A673 (cell line): Measurements from ENCODE around the gene GABRG3. TPM values are rescaled to one million over a fixed set of nuclear protein-coding genes. Genes with fewer than 3 reads are reported as not detected.

Experiments used
- BruUV-seq: library from RNA; stranded (reverse); fragments of 400-500 nt; replicated peaks from 2 replicates; lab custom pipeline; 2021; lab: Mats Ljungman, UMichigan
- CTCF ChIA-PET: fragments of 300-600 bp; sonication (Branson Sonifier 250); formaldehyde crosslinking; loops from one replicate; lab custom pipeline; 2022; ENCODE audit warnings: antibody characterized with exemption; lab: Charles Lee
- POLR2A ChIA-PET: fragments of 300-600 bp; sonication (Branson Sonifier 250); formaldehyde crosslinking; loops from one replicate; lab custom pipeline; 2022; ENCODE audit warnings: antibody characterized with exemption; ENCODE audit not compliant: low non-redundant PET; lab: Charles Lee
- DNase-seq: peaks from one replicate; pipeline ENCODE4 v3.0.0-alpha.2; 2015; ENCODE audit warnings: low spot score
- H3K27ac ChIP-seq: fragments of 200-600 bp; sonication (generic); 2 replicates; pipeline ENCODE4 v1.5.1; 2016; ENCODE audit warnings: mixed run types, low read depth, mild to moderate bottlenecking, mixed read lengths, antibody characterized with exemption, low read length; ENCODE audit not compliant: poor library complexity, severe bottlenecking
- H3K27me3 ChIP-seq: fragments of 200-600 bp; sonication (generic); replicated peaks from 2 replicates; pipeline ENCODE4 v1.6.1; 2017; ENCODE audit warnings: mixed run types, low read depth, mild to moderate bottlenecking, mixed read lengths, antibody characterized with exemption, low read length; ENCODE audit not compliant: insufficient read depth, poor library complexity
- H3K36me3 ChIP-seq: fragments of 200-600 bp; sonication (generic); 2 replicates; pipeline ENCODE4 v1.6.1; 2016; ENCODE audit warnings: mixed run types, mild to moderate bottlenecking, mixed read lengths, antibody characterized with exemption, low read length; ENCODE audit not compliant: insufficient read depth, poor library complexity, severe bottlenecking
- H3K4me1 ChIP-seq: fragments of 200-600 bp; sonication (generic); 2 replicates; pipeline ENCODE4 v1.6.1; 2017; ENCODE audit warnings: mixed run types, mild to moderate bottlenecking, mixed read lengths, antibody characterized with exemption, low read length; ENCODE audit not compliant: insufficient read depth, poor library complexity, severe bottlenecking
- H3K4me3 ChIP-seq: fragments of 200-600 bp; sonication (generic); 2 replicates; pipeline ENCODE4 v1.5.1; 2016; ENCODE audit warnings: low read depth, mixed run types, mild to moderate bottlenecking, mixed read lengths, low read length; ENCODE audit not compliant: poor library complexity, severe bottlenecking
- H3K9me3 ChIP-seq: fragments of 200-600 bp; sonication (generic); 2 replicates; pipeline ENCODE4 v1.6.1; 2016; ENCODE audit warnings: mixed run types, low read depth, mild to moderate bottlenecking, mixed read lengths, antibody characterized with exemption, low read length; ENCODE audit not compliant: poor library complexity, severe bottlenecking
- CTCF ChIP-seq: fragments of 300-800, 200-600 bp; sonication (generic); conservative IDR thresholded peaks from 2 replicates; pipeline ENCODE4 v1.5.1; 2017; ENCODE audit warnings: low read depth, mild to moderate bottlenecking, antibody characterized with exemption, low read length, moderate library complexity, mixed read lengths
- EZH2 ChIP-seq: fragments of 200-600 bp; sonication (generic); IDR thresholded peaks from 2 replicates; pipeline ENCODE4 v1.6.1; 2017; ENCODE audit warnings: borderline replicate concordance, low read depth, mild to moderate bottlenecking, mixed read lengths, antibody characterized with exemption, low read length; ENCODE audit not compliant: poor library complexity, severe bottlenecking
- intact Hi-C: fragments of 100-400 bp; cut with micrococcal nuclease; formaldehyde crosslinking; loops from one replicate; pipeline ENCODE4 v1.10.0; 2022; ENCODE audit not compliant: unreplicated experiment
- total RNA-seq: library from RNA; stranded (reverse); gene quantifications from 2 replicates; pipeline ENCODE4 v1.2.3, GENCODE V29; 2021

Gene GABRG3
- total RNA-seq, 1 experiment from 2014 or later = not detected

- no peak for DNase-seq
- Histone ChIP-seq H3K4me1 (no peaks in the 10 kb centered on the region), H3K4me3 (no peak overlapping the region), H3K36me3 (no peaks in the 10 kb centered on the region), H3K9me3 (peaks cover 49% of the 10 kb centered on the region), H3K27ac (no peak overlapping the region), H3K27me3 (no peaks in the 10 kb centered on the region)
- BruUV-seq = no TSS peak
- ChIA-PET CTCF (no interaction called here), POLR2A (no interaction called here)
- TF ChIP-seq EZH2 = no peak
- TF ChIP-seq CTCF = no peak
- intact Hi-C loops = no loop called here
These were observed 302.5 kb downstream of the GABRG3 start for GRCh38 chr15:27273506-27273905.

- Histone ChIP-seq H3K9me3 (peaks cover 35% of the 10 kb centered on the region), H3K27me3 (no peaks in the 10 kb centered on the region), H3K36me3 (no peaks in the 10 kb centered on the region), H3K27ac (no peak overlapping the region), H3K4me1 (no peaks in the 10 kb centered on the region), H3K4me3 (no peak overlapping the region)
- intact Hi-C loops = no loop called here
- TF ChIP-seq EZH2 (no peak), CTCF (no peak)
- no TSS peak for BruUV-seq
- ChIA-PET CTCF (no interaction called here), POLR2A (no interaction called here)
- DNase-seq = no peak
These were observed 307.8 kb downstream of the GABRG3 start for GRCh38 chr15:27278761-27279160.

- H3K9me3 ChIP-seq = peaks cover 36% of the 10 kb centered on the region
- H3K27ac ChIP-seq = no peak overlapping the region
- POLR2A ChIA-PET = no interaction called here
- H3K27me3 ChIP-seq = no peaks in the 10 kb centered on the region
- H3K36me3 ChIP-seq = no peaks in the 10 kb centered on the region
- intact Hi-C loops = no loop called here
- CTCF ChIA-PET = no interaction called here
- H3K4me3 ChIP-seq = no peak overlapping the region
- no peak for DNase-seq
- no peaks in the 10 kb centered on the region for H3K4me1 ChIP-seq
- BruUV-seq = no TSS peak
- TF ChIP-seq CTCF = no peak
- TF ChIP-seq EZH2 = no peak
These were observed 321.7 kb downstream of the GABRG3 start for GRCh38 chr15:27292641-27293040.
